Cardiac muscle cell (in vitro differentiated cells and primary cell): ENCODE measurements around the gene SASH1. TPM values are rescaled to one million over a fixed set of nuclear protein-coding genes. Genes with fewer than 3 reads are reported as not detected.

Experiments
- DNase-seq, 2 donors: peaks; one replicate each; pipeline versions ENCODE4 v3.0.0 to v3.0.0-alpha.2; 2010 to 2017; ENCODE audit warnings: low read depth in 1 of 2, low spot score in 1 of 2
- H3K27ac ChIP-seq: fragments of 200-600 bp; sonication (generic); 2 replicates; pipeline ENCODE4 v1.5.1; 2016
- H3K27me3 ChIP-seq: fragments of 200-600 bp; sonication (generic); 2 replicates; pipeline ENCODE4 v1.6.0; 2016; ENCODE audit warnings: control low read depth
- H3K36me3 ChIP-seq: fragments of 200-600 bp; sonication (generic); 2 replicates; pipeline ENCODE4 v1.5.1; 2016; ENCODE audit warnings: control low read depth
- H3K4me1 ChIP-seq: fragments of 200-600 bp; sonication (generic); 2 replicates; pipeline ENCODE4 v1.8.1; 2017; ENCODE audit warnings: low read depth, mild to moderate bottlenecking, mixed run types
- H3K4me3 ChIP-seq: fragments of 200-600 bp; sonication (generic); 2 replicates; pipeline ENCODE4 v1.5.1; 2016; ENCODE audit warnings: mild to moderate bottlenecking
- H3K9me3 ChIP-seq: fragments of 200-600 bp; sonication (generic); 2 replicates; pipeline ENCODE4 v1.5.1; 2017; ENCODE audit warnings: low read depth, mild to moderate bottlenecking, control low read depth
- polyA plus RNA-seq: library from polyadenylated mRNA; unstranded; fragments of >200 nt; fragmentation: Nextera tagmentation; extraction: Ambion mirVana; gene quantifications from 2 replicates; pipeline ENCODE4 v1.2.1, GENCODE V29; 2016
- total RNA-seq: library from RNA; depleted of rRNA; stranded (reverse); fragments of >200 nt; gene quantifications from 2 replicates; pipeline ENCODE4 v1.2.3, GENCODE V29; 2016
- TF ChIP-seq, protein P1 (sequence below): IDR thresholded peaks from 2 replicates; pipeline ENCODE4 v1.5.1; 2012; ENCODE audit warnings: low read depth, mild to moderate bottlenecking, low read length

The SASH1 gene
- total and polyA plus RNA-seq, 2 experiments from 2014 or later: 7.2 to 17.1 TPM

DNA sequence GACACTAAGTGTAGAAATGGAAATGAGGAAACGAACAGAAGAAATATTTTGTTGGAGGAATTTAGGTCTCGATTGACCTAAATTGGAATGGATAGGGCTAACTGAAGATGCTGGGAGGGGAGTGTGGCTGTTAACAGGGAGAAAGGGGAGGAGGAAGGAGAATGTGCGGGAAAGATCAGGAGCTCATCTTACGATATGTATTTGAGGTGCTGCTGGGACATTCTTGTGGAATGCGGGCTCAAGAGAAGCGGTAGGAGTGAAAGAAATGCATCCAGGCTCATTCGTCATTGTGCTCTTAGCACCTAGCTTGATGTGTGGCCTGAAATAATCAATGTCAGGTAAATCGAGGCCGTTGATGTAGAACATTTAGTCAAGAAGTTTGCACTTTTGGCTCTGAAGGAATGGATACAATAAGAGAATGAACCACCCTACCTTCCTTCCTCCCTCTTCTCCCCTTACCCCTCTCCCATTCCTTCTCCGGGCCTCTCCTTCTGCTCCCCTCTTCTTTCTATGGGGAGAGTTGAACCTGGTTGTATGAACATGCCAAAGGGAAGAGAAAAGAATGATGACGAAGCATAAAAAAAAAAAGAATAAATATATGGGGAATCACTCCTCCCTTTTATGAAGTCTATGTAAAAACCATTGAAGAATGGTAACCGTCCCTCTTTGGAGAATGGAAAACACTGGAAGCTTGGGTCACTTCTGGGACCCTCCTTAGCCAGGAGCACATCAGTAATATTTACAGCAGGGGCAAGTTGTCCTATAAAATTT lies 70.9 kb downstream of the SASH1 start:
- H3K4me1 ChIP-seq: peaks cover 19% of the 10 kb centered on the region

DNA sequence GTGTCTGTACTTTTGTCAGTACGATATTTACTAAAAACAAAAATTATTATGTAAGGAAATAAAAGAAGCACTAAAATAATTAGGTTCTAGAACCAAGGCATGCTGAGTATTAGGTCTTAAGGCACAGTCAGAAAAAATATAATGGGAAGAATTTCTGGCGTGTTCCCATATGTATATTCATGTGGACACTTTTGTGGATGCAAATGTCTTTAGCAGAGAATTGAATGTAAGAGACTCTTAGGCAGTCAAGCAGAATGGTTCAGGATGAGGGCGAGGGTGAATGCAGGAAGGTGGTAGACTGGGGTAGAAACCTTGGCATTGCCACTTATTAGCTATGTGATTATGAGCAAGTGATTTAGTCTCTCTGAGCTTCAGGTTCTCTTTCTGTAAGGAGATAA lies 71.5 kb downstream of the SASH1 start:
- TF ChIP-seq, protein P1, sequence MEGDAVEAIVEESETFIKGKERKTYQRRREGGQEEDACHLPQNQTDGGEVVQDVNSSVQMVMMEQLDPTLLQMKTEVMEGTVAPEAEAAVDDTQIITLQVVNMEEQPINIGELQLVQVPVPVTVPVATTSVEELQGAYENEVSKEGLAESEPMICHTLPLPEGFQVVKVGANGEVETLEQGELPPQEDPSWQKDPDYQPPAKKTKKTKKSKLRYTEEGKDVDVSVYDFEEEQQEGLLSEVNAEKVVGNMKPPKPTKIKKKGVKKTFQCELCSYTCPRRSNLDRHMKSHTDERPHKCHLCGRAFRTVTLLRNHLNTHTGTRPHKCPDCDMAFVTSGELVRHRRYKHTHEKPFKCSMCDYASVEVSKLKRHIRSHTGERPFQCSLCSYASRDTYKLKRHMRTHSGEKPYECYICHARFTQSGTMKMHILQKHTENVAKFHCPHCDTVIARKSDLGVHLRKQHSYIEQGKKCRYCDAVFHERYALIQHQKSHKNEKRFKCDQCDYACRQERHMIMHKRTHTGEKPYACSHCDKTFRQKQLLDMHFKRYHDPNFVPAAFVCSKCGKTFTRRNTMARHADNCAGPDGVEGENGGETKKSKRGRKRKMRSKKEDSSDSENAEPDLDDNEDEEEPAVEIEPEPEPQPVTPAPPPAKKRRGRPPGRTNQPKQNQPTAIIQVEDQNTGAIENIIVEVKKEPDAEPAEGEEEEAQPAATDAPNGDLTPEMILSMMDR: no peak

More for the DNA sequence above, 70.9 kb downstream of the SASH1 start:
- TF ChIP-seq, protein P1: no peak
- H3K4me3 ChIP-seq: no peak overlapping the region
- no peaks in the 10 kb centered on the region for H3K36me3 ChIP-seq
- no peak for DNase-seq
- H3K27ac ChIP-seq: no peak overlapping the region
- H3K27me3 ChIP-seq: no peaks in the 10 kb centered on the region
- H3K9me3 ChIP-seq: no peaks in the 10 kb centered on the region

DNA sequence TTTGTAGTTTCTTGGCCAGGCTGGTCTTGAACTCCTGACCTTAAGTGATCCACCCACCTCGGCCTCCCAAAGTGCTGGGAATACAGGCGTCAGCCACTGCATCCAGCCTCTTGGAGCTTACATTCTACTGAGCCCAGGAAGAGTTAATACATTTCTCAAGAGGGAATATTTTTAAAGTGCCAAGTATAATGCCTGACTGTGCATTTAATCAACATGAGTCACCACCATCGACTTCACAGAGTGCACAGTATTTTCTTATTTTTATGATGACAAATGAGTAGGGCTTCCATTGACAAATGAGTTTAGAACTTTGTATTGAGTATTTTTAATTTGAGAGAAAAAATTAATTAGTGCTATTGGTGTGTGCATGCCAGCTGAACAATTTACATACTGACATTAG lies 72.2 kb downstream of the SASH1 start:
- peaks cover 22% of the 10 kb centered on the region for H3K4me1 ChIP-seq
- H3K27me3 ChIP-seq: no peaks in the 10 kb centered on the region
- no peaks in the 10 kb centered on the region for H3K36me3 ChIP-seq
- DNase-seq: peak in 1 of 2 donors; percentile 84
- H3K9me3 ChIP-seq: no peaks in the 10 kb centered on the region
- TF ChIP-seq, protein P1: no peak
- H3K4me3 ChIP-seq: no peak overlapping the region
- no peak overlapping the region for H3K27ac ChIP-seq

More for the DNA sequence above, 71.5 kb downstream of the SASH1 start:
- no peak overlapping the region for H3K27ac ChIP-seq
- no peaks in the 10 kb centered on the region for H3K27me3 ChIP-seq
- peaks cover 19% of the 10 kb centered on the region for H3K4me1 ChIP-seq
- H3K9me3 ChIP-seq: no peaks in the 10 kb centered on the region
- H3K36me3 ChIP-seq: no peaks in the 10 kb centered on the region
- DNase-seq: no peak
- H3K4me3 ChIP-seq: no peak overlapping the region

DNA sequence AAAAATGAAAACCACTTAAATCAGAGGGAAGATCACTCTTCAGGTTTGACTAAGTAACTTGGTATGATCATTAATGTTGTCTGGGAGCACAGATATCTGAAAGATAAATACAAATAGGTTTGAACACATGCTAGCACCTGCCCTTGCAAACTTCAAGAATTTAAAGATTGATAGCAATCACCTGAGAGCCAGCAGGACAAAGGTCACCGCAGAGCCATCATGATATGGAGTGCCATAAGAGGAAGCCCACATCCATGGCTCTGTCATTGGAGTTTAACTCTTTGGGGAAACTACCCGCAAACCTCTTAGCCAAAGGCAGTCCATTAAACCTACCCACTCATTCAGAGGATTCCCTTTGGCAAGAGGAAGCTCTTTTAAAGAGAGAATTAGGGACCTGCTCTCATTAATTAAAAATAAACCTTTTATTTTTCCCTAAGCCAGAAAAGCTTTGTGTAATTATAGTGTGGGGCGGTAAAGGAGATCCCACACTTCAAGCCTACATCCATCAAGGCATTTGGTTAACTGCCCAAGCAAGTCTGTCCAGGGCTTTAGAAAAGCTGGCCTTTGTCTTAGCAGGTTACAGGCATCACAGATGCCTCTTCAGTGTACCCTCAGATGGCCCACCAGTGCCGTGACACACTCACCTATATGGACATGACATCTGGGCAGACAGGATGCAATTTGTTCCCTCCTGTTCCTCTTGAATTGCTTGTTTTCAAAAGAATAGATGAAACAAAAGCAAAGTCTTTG lies 73.0 kb downstream of the SASH1 start:
- Histone ChIP-seq H3K27ac (no peak overlapping the region), H3K4me1 (peaks cover 22% of the 10 kb centered on the region), H3K36me3 (no peaks in the 10 kb centered on the region), H3K4me3 (no peak overlapping the region), H3K27me3 (no peaks in the 10 kb centered on the region), H3K9me3 (no peaks in the 10 kb centered on the region)
- TF ChIP-seq, protein P1: no peak
- no peak for DNase-seq

DNA sequence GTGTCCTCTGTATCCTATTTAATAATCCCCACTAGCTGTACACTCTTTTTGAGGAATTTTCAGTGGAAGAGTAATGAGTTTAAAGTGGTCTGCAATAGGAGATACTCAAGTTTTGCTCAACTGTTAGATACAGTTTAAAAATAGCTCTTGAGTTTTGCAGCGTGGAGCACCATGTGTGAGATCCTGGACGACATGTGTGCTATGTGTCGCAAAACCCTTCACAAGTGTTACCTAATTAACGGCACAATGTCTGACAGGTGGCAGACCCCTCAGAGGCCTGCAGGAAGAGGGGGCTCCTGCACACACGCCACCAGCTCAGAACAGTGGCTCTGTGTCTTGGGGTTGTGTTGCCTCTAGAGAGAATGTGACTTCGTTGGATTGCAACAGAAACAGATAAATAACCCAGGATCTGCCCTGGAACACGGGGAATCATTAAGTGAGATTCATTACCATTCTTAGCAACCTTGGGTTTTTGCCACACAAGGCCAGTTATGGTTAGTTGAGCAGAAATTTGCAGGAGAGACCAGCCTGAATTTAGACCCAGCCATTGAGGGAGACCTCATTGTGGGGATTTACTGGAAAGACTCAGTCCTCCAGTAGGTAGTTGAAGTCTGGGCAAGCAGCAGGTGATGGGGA lies 73.8 kb downstream of the SASH1 start:
- Histone ChIP-seq H3K27me3 (no peaks in the 10 kb centered on the region), H3K4me1 (peaks cover 22% of the 10 kb centered on the region), H3K27ac (no peak overlapping the region), H3K36me3 (no peaks in the 10 kb centered on the region), H3K9me3 (no peaks in the 10 kb centered on the region), H3K4me3 (no peak overlapping the region)
- TF ChIP-seq, protein P1: no peak
- peak in 1 of 2 donors; percentile 6 for DNase-seq
